Cerebellar nuclear complex (tissue), 1 donor: ENCODE data around the gene ZBTB16.

Experiments
- DNase-seq, 2 experiments: peaks; one replicate each; lab custom pipeline; 2025; lab: John Stamatoyannopoulos, UW

The ZBTB16 gene

GRCh38 chr11:114130629-114131277, 71.2 kb downstream of the ZBTB16 start:
- DNase-seq = no peak

DNA sequence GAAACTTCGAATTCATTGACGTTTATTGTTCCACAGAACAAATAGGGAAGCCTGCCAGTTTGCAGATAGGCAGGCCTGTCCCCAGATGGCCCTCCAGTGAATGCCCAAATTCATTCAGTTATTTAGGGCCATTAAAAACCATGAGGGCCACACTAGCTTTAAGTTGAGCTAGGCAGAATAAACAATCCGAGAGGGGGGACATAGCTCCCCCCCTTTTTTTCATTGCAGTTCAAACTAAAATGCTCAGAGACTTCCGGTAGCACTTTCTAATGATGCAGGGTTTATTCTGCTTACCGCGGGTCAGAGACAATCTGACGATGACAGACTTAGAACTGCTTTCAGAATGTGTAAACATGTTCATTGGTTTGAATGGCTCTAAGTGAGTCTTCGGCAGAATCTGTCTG, 72.0 kb downstream of the ZBTB16 start:
- DNase-seq = no peak

DNA sequence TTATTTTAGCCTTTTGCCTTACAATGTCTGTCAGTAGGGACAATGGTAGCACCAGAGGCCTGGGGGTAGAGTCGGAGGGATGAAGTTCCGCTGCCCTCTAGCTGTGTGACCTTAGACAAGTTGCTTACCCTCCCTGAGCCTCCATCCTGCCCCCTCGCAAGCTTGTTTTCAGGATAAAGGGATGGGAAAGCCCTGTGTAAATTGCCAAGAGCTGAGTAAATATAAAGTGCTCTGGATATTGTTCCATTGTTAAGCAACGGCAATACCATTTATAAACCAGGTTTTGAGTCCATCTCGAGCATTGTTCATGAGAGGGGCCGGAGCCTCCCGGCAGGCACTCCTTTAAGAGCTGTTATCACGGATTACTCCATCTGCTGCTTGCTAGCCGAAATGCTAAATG, 72.9 kb downstream of the ZBTB16 start:
- no peak for DNase-seq

DNA sequence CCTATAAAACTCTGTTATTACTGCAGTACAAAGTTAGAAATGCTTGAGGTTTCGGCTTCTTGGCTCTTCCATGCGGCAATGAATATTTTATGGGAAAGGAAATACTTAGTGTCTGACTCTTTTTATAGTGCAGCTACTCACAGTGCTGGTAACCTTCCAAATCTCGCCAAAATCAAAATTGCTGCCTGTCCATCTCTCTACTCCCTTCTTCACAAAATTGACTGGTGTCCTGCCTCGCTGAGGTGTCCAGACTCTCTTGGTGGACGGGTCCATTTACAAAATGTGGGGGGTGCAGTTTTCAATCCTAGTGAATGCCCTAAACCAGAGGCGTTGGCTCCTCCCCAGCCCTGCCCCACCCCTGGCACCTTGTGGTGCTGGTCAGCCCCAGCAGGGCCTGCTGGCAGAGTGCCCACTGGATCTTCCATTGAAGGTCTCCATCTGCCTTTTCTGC, 73.5 kb downstream of the ZBTB16 start:
- DNase-seq = no peak

- DNase-seq = no peak
Observed at GRCh38 chr11:114133548-114134329, 74.2 kb downstream of the ZBTB16 start.

DNA sequence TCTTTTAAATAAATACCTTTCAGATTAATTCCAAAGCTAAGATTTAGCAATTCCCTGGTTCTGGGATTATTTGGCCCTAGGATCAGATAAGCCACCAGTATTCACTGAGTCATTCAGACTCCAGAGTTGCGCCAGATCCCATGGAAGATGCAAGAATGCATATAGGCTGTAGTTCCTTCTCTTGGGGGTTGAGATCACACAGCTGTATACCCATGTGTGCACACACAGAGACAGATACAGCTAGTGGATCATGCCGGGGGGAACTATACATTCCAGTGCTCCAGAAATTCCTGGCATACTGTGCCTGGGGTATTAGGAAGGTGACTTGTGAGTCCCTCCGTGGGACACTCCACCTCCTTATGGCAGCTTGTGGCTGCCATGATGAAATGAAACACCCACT, 75.4 kb downstream of the ZBTB16 start:
- DNase-seq = no peak

DNA sequence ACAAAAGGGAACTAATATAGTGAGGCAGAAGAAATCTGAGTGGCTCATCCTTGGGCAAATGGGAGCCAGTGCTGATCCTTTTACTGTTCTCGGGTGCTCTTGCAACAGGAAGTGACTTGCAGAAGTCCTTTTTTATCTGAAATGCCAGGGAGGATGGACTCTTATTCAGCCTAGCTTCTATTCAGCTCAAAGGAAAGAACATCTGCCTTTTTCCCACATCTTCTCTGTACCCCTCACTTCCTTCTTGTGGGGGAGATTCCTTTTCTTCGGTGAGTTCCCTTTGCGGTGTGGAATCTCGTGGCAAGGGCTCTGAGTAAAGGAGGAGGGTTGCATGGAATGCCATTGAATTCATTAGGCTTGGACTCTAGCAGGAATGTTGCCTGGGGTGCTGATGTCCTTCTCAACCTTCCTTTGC, 76.2 kb downstream of the ZBTB16 start:
- DNase-seq = no peak

DNA sequence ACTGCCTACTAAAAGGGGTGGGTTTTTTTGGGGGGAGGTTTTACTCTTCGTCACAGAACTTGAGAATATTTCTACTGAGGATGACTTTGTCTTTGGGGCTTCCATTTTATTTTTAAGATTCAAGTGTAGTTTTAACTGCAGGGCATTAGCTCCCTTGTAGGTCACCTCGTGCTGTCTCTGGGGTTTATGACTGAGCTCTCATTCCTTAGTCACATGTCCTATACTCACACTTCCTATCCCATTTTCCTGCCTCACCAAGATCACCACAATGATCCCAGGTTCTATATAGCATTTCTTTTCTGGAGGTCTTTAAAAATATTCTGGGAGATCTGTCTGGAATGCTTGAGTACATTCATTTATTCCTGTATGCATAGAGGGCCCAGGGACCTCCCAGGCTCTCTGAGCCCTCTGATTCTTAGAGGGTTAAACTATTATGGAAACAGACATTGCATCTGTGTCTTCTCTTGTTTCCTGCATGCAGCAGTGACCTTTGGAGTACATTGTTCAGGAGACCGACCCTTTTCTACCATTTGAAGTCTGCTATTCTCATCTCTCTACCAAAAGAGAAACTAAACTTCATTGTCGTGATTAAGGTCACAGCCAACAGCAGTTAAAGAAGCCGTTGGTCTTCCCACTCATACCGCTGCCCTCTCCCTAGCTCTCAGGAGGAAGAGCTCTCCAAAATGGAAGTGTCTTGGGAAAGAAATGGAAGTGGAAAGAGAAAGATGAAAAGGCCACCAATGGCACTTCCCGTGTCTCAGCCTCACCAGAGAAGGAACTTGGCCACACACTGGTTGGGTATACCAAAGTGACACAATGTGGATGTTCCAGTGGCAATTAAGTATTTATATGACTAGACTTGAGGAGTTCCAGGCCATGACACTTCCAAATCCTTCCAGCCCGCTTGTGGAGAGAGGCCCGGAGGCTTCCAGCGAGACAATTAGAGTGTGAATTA, 77.5 kb downstream of the ZBTB16 start:
- DNase-seq = no peak

GRCh38 chr11:114137838-114138237, 78.3 kb downstream of the ZBTB16 start:
- no peak for DNase-seq

DNA sequence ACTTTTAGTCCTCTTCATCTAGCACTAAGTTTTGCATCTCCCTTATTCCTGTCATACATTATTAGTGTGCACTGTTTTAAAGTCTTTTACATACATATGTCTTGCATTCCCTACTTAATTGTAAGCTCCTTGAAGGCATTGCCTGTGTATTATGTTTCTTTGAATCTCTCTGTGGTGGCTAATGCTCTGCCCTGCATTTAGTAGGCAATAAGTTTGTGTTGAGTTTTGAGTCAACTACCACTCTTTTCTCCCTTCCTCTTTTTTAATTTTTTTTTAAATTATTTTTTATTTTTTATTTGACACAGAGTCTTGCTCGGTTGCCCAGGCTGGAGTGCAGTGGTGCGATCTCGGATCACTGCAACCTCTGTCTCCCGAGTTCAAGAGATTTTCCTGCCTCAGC, 78.9 kb downstream of the ZBTB16 start:
- DNase-seq = no peak

DNA sequence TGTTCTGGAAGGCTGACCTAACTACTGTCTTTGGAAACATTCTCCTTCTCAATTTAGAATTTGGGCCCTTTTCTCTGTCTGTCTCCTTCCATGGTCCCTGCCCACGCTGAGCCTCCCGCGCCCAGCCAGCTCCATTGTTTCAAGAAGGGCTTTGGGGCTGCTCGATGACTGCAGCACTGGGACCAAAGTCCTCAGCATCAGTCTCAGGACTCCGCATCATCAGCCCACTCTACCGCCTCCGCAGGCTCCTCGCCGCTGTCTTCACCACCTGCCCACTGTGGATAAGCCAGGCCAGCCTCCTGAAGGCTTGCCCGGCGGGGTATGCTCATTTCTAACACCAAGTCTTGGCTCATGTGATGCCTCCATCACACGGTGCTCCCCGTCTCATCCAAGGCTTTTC, 81.3 kb downstream of the ZBTB16 start:
- no peak for DNase-seq

DNA sequence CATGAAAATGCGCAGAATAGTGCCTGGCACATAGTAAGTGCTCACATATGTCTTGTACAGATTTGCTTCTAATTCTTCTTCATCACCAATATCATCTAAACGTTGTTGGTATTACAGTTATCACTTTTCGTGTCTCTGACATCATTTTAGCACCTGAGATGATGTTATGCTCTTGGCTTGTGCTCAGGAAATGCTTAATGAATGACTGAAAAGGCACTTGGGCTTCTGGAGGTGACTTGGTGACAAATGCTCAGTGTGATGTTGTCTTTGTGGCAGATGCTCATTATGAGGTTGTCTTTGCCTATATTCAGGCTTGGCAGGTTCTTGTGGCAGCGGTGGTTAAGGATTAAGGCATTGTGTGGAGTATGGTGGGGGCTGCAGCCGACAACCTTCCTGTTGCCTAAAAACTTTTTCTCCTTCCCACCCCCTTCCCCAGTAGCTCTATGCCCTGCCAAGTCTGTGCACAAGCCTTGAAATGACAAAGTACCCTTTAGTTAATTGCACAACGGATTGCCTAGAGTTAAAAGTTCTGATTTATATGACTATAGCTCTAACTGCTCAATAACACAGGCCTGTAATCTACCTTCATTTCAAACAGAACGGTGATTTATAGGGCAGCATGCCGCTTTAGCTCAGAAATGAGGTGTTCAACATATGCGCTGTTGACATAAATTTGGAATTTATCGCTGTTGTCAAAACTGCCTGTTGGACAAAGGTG, 82.5 kb downstream of the ZBTB16 start:
- no peak for DNase-seq

GRCh38 chr11:114142707-114143106, 83.2 kb downstream of the ZBTB16 start:
- DNase-seq = no peak

- DNase-seq = no peak
Observed at GRCh38 chr11:114145166-114145775, 85.8 kb downstream of the ZBTB16 start.

DNA sequence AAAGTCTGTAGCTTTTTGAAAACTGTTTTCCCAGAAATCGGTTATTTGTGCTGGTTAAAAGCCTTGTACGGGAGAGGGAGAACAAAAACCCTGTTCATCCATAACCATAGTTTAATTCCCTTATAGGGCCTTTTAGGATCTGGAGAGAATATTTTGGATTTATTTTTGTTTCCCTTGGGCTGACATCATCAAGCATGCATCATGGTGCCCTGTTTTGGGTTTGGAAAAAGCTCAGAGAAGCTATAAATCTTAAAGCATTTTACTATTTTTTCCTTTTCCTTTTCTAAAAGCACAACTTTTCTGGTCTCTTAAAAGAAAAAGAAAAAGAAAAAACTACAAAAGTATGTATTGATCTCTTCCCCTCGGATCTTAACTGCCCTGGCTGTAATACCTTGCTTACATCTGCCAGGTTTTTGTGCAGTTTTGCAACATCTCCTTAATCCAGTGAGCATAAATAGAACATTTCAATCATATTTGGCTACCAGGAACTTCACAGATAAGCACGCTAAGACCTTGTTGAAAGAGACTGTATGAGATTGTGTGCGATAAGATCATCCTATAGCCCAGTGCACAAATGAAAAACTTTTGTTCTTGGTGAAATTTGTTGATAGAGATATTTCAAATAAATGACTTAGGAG, 88.0 kb downstream of the ZBTB16 start:
- no peak for DNase-seq

DNA sequence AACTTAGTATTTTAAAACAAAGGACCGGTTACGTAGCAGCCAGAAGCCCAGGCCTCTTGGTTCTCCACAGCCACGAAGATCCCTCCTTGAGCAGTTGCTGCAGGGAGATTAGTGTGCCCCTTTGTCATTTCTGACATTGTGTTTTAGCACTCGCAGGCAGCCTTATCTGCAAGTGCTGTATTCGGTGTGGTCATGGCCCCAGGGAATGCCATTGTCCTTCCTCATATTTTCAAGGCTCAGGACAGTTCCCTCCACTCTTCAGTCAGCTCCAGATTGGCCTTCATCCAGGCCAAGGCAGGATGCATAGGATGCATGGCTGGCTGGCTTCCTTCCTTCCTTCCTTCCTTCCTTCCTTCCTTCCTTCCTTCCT, 88.5 kb downstream of the ZBTB16 start:
- DNase-seq = no peak

- DNase-seq = no peak
Observed at GRCh38 chr11:114149689-114150407, 90.3 kb downstream of the ZBTB16 start.

GRCh38 chr11:114150671-114151070, 91.2 kb downstream of the ZBTB16 start:
- no peak for DNase-seq

DNA sequence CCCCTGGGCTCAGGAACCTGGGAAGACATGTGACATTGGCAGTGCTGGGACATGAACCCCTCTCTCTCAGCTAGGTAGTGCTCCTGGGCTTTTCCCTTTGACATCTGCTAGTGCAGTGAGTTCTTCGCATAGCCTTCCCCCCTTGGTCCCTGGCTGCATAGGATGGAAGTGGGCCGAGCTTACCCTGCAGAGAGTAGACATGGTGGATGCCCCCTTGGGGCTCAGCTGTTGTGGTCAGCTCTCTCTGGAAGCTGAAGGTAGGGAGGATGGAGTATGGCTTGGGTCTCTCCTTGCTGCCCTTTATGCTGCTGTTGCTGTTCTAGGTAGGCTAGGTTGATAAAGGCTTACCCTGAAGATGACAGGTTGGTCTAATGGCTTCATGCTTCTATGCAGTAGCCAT, 92.1 kb downstream of the ZBTB16 start:
- DNase-seq = no peak

GRCh38 chr11:114152162-114152561, 92.7 kb downstream of the ZBTB16 start:
- no peak for DNase-seq
